Measurements from ENCODE around the gene LDHB. TPM values are rescaled to one million over a fixed set of nuclear protein-coding genes. Genes with fewer than 3 reads are reported as not detected.
"Not testable (repeated sequence)": the region's sequence is repeated elsewhere in the genome, so short reads cannot be mapped to it uniquely, and the experiment has no call there.

Gene LDHB
- total RNA-seq, 4 donors from 2014 or later, result 299 to 433 (median 374) TPM

- no peak for TF ChIP-seq EP300 (IDR thresholded peaks at IDR 0.05)
- no peak for TF ChIP-seq POLR2AphosphoS5 (IDR thresholded peaks at IDR 0.05)
- no peak for TF ChIP-seq CTCF (IDR thresholded peaks at IDR 0.05)
- no peak for TF ChIP-seq POLR2A (IDR thresholded peaks at IDR 0.05; ENCODE audit: low read depth)
- H3K4me1 ChIP-seq, result peaks cover 17 to 33% (median 27%) of the 10 kb centered on the region in 4 donors
- intact Hi-C loops (cut with DNase I), result no loop called here
- no peak overlapping the region for H3K4me3 ChIP-seq
- no peak overlapping the region for H3K27ac ChIP-seq (replicated peaks in 1 of 4)
- H3K9me3 ChIP-seq, result no peaks in the 10 kb centered on the region
- H3K27me3 ChIP-seq, result no peaks in the 10 kb centered on the region
- no peak for DNase-seq (ENCODE audit: extremely low spot score)
- H3K36me3 ChIP-seq, result peaks cover 28 to 95% (median 65%) of the 10 kb centered on the region in 4 donors
Observed at GRCh38 chr12:21647179-21647578, 10.5 kb downstream of the LDHB start.

- WGBS, result 49% methylated on average over 7 of the region's 7 CpGs
- H3K4me3 ChIP-seq; H3K9me3 ChIP-seq; H3K27ac ChIP-seq (replicated peaks in 1 of 4); DNase-seq (ENCODE audit: extremely low spot score); intact Hi-C loops (cut with DNase I); H3K27me3 ChIP-seq: not testable (repeated sequence)
- Histone ChIP-seq H3K36me3 (peaks cover 36 to 93% (median 66%) of the 10 kb centered on the region in 4 donors), H3K4me1 (peaks cover 0 to 26% (median 13%) of the 10 kb centered on the region in 4 donors)
Observed at GRCh38 chr12:21645041-21645500, 12.6 kb downstream of the LDHB start.

- TF ChIP-seq POLR2AphosphoS5 (IDR thresholded peaks at IDR 0.05) (no peak), CTCF (IDR thresholded peaks at IDR 0.05) (no peak), POLR2A (IDR thresholded peaks at IDR 0.05; ENCODE audit: low read depth) (no peak), EP300 (IDR thresholded peaks at IDR 0.05) (no peak)
- H3K4me3 ChIP-seq, result no peak overlapping the region
- no peaks in the 10 kb centered on the region for H3K9me3 ChIP-seq
- H3K27ac ChIP-seq (replicated peaks in 1 of 4), result no peak overlapping the region
- no peaks in the 10 kb centered on the region for H3K27me3 ChIP-seq
- peaks cover 0 to 26% (median 11%) of the 10 kb centered on the region in 4 donors for H3K4me1 ChIP-seq
- intact Hi-C loops (cut with DNase I), result no loop called here
- DNase-seq (ENCODE audit: extremely low spot score), result no peak
- 86% methylated on average over 4 of the region's 4 CpGs for WGBS
- peaks cover 36 to 87% (median 64%) of the 10 kb centered on the region in 4 donors for H3K36me3 ChIP-seq
Observed at GRCh38 chr12:21644516-21644915, 13.1 kb downstream of the LDHB start.

- Histone ChIP-seq H3K4me1 (peaks cover 3 to 20% (median 8%) of the 10 kb centered on the region in 4 donors), H3K27ac (replicated peaks in 1 of 4) (no peak overlapping the region), H3K9me3 (no peaks in the 10 kb centered on the region), H3K36me3 (peaks cover 36 to 81% (median 61%) of the 10 kb centered on the region in 4 donors), H3K4me3 (no peak overlapping the region), H3K27me3 (no peaks in the 10 kb centered on the region)
- WGBS, result 80% methylated on average over 3 of the region's 3 CpGs
- TF ChIP-seq POLR2A (IDR thresholded peaks at IDR 0.05; ENCODE audit: low read depth), result no peak
- no peak for TF ChIP-seq CTCF (IDR thresholded peaks at IDR 0.05)
- DNase-seq (ENCODE audit: extremely low spot score), result no peak
- intact Hi-C loops (cut with DNase I), result no loop called here
Observed at GRCh38 chr12:21643758-21644157, 13.9 kb downstream of the LDHB start.

- TF ChIP-seq POLR2A (IDR thresholded peaks at IDR 0.05; ENCODE audit: low read depth) (no peak), CTCF (IDR thresholded peaks at IDR 0.05) (no peak), EP300 (IDR thresholded peaks at IDR 0.05) (no peak), POLR2AphosphoS5 (IDR thresholded peaks at IDR 0.05) (no peak)
- no peak overlapping the region for H3K27ac ChIP-seq (replicated peaks in 1 of 4)
Observed at GRCh38 chr12:21642707-21643389, 14.8 kb downstream of the LDHB start.

More at GRCh38 chr12:21642707-21643389, 14.8 kb downstream of the LDHB start:
- intact Hi-C loops (cut with DNase I), result no loop called here
- Histone ChIP-seq H3K4me1 (peaks cover 6 to 22% (median 12%) of the 10 kb centered on the region in 4 donors), H3K36me3 (peaks cover 41 to 81% (median 60%) of the 10 kb centered on the region in 4 donors), H3K9me3 (no peaks in the 10 kb centered on the region), H3K27me3 (no peaks in the 10 kb centered on the region), H3K4me3 (no peak overlapping the region)
- 60% methylated on average over 1 of the region's 1 CpG for WGBS
- DNase-seq (ENCODE audit: extremely low spot score), result no peak

All from esophagus muscularis mucosa (tissue), 4 donors.